SK-N-SH (cell line): Measurements from ENCODE around the gene EXOC4. TPM values are rescaled to one million over a fixed set of nuclear protein-coding genes. Genes with fewer than 3 reads are reported as not detected.

Source experiments
- CTCF ChIA-PET: fragments of 300-600, 350-600 bp; formaldehyde crosslinking; extraction: SDS; loops from one replicate; lab custom pipeline; 2021; lab: Yijun Ruan, JAX
- POLR2A ChIA-PET: fragments of 350-600 bp; sonication (Branson Sonifier 250); formaldehyde crosslinking; extraction: SDS; loops from one replicate; lab custom pipeline; 2020; ENCODE audit warnings: antibody characterized with exemption, inconsistent platforms; lab: Yijun Ruan, JAX
- DNase-seq: peaks from one replicate; pipeline ENCODE4 v3.0.0; 2012
- H2AFZ ChIP-seq: fragments of 200-600 bp; sonication (generic); 2 replicates; pipeline ENCODE4 v1.8.1; 2016; ENCODE audit warnings: antibody characterized with exemption, mild to moderate bottlenecking, low read depth
- H3F3A ChIP-seq: fragments of 200-600 bp; sonication (generic); replicated peaks from 2 replicates; pipeline ENCODE3; 2016; ENCODE audit warnings: antibody characterized with exemption, mild to moderate bottlenecking; ENCODE audit not compliant: insufficient read depth
- H3K27ac ChIP-seq, 2 experiments: fragments of 200-500 bp in 1 of 2; fragments of 200-600 bp in 1 of 2; sonication (Bioruptor generic) in 1 of 2; sonication (generic), shearing (Covaris generic) in 1 of 2; 2 replicates each; pipeline versions ENCODE4 v1.5.1 to v1.6.1; 2014 to 2016; ENCODE audit warnings: low read depth in 2 of 2, inconsistent platforms in 1 of 2, low read length in 1 of 2, mild to moderate bottlenecking in 1 of 2, mixed read lengths in 1 of 2
- H3K27me3 ChIP-seq: fragments of 200-600 bp; sonication (generic), shearing (Covaris generic); 2 replicates; pipeline ENCODE4 v1.6.1; 2016; ENCODE audit warnings: mixed run types; ENCODE audit not compliant: insufficient read depth
- H3K36me3 ChIP-seq, 2 experiments: fragments of 200-500 bp in 1 of 2; fragments of 200-600 bp in 1 of 2; sonication (Bioruptor generic) in 1 of 2; sonication (generic) in 1 of 2; replicated peaks in 1 of 2; 2 replicates each; pipeline versions ENCODE3 to v1.5.1; 2014 to 2016; ENCODE audit warnings: low read length in 1 of 2, mild to moderate bottlenecking in 1 of 2; ENCODE audit not compliant: insufficient read depth in 2 of 2, control insufficient read depth in 1 of 2
- H3K4me1 ChIP-seq, 2 experiments: fragments of 200-500 bp in 1 of 2; fragments of 200-600 bp in 1 of 2; sonication (Bioruptor generic) in 1 of 2; sonication (generic), shearing (Covaris generic) in 1 of 2; 2 replicates each; pipeline versions ENCODE4 v1.5.1 to v1.6.1; 2014 to 2016; ENCODE audit warnings: low read depth in 1 of 2, low read length in 1 of 2, mixed run types in 1 of 2; ENCODE audit not compliant: insufficient read depth in 2 of 2, control insufficient read depth in 1 of 2
- H3K4me2 ChIP-seq: fragments of 200-600 bp; sonication (generic), shearing (Covaris generic); 2 replicates; pipeline ENCODE4 v1.6.1; 2017; ENCODE audit warnings: mixed run types
- H3K4me3 ChIP-seq, 2 experiments: fragments of 200-500 bp in 1 of 2; fragments of 200-600 bp in 1 of 2; sonication (Bioruptor generic) in 1 of 2; sonication (generic), shearing (Covaris generic) in 1 of 2; 2 replicates each; pipeline versions ENCODE4 v1.5.1 to v1.8.1; 2014 to 2016; ENCODE audit warnings: low read depth in 2 of 2, inconsistent platforms in 1 of 2, low read length in 1 of 2, mild to moderate bottlenecking in 1 of 2, mixed read lengths in 1 of 2, moderate library complexity in 1 of 2
- H3K79me2 ChIP-seq: fragments of 200-600 bp; sonication (generic); 2 replicates; pipeline ENCODE4 v1.8.1; 2017; ENCODE audit warnings: mild to moderate bottlenecking; ENCODE audit not compliant: insufficient read depth
- H3K9ac ChIP-seq: fragments of 200-600 bp; sonication (generic); 2 replicates; pipeline ENCODE4 v1.6.1; 2017; ENCODE audit warnings: mixed run types
- H3K9me2 ChIP-seq: fragments of 200-600 bp; sonication (generic); 2 replicates; pipeline ENCODE4 v1.6.1; 2017; ENCODE audit warnings: mixed run types
- H3K9me3 ChIP-seq: fragments of 200-600 bp; sonication (generic); 2 replicates; pipeline ENCODE4 v1.6.1; 2017; ENCODE audit warnings: mixed run types, mild to moderate bottlenecking, moderate library complexity
- H4K20me1 ChIP-seq: fragments of 200-600 bp; sonication (generic); 2 replicates; pipeline ENCODE4 v1.6.1; 2017; ENCODE audit warnings: mild to moderate bottlenecking, mixed run types; ENCODE audit not compliant: insufficient read depth
- CTCF ChIP-seq: fragments of 200-600 bp; sonication (generic); IDR thresholded peaks from 2 replicates; pipeline ENCODE4 v1.6.1; 2017; ENCODE audit warnings: antibody characterized with exemption, mild to moderate bottlenecking, moderate library complexity
- FOXJ3 ChIP-seq: sonication (generic); formaldehyde crosslinking; IDR thresholded peaks from 2 replicates; pipeline ENCODE4 v1.5.1; 2020; ENCODE audit warnings: mild to moderate bottlenecking, missing genetic modification reagents
- FOXM1 ChIP-seq: IDR thresholded peaks from 2 replicates; pipeline ENCODE4 v1.4.0; 2012; ENCODE audit warnings: low read depth, mild to moderate bottlenecking
- GATA2 ChIP-seq: sonication (generic); formaldehyde crosslinking; IDR thresholded peaks from 2 replicates; pipeline ENCODE4 v1.5.0; 2020; ENCODE audit warnings: mild to moderate bottlenecking, missing genetic modification reagents
- JUND ChIP-seq: IDR thresholded peaks from 2 replicates; pipeline ENCODE4 v1.4.0; 2012
- RAD21 ChIP-seq: IDR thresholded peaks from 2 replicates; pipeline ENCODE4 v1.6.1; 2012; ENCODE audit warnings: mild to moderate bottlenecking, low read length
- RFX5 ChIP-seq: IDR thresholded peaks from 2 replicates; pipeline ENCODE4 v1.6.1; 2012; ENCODE audit warnings: mild to moderate bottlenecking, improper control_type of control experiment, low read length
- TEAD4 ChIP-seq: IDR thresholded peaks from 2 replicates; pipeline ENCODE4 v1.4.0; 2012; ENCODE audit warnings: mild to moderate bottlenecking, borderline replicate concordance; ENCODE audit not compliant: insufficient read depth
- YY1 ChIP-seq: IDR thresholded peaks from 2 replicates; pipeline ENCODE4 v1.4.0; 2012; ENCODE audit warnings: low read depth, mild to moderate bottlenecking
- WGBS: methylation state at CpG from one replicate; pipeline ENCODE4 v1.1.6; 2017; ENCODE audit warnings: low lambda C conversion rate; 5-methylcytosine and 5-hydroxymethylcytosine counted together
- polyA plus RNA-seq, 3 experiments: library from polyadenylated mRNA; depleted of rRNA; stranded (reverse); fragments of >200 nt; gene quantifications; 2 replicates each; pipeline ENCODE4 v1.2.3, GENCODE V29; 2012
- TF ChIP-seq, protein P1 (sequence below): fragments of 150-350 bp; IDR thresholded peaks from 2 replicates; pipeline ENCODE4 v1.6.1; 2016; ENCODE audit warnings: mild to moderate bottlenecking, low read depth, low read length
- TF ChIP-seq, protein P2 (sequence below): IDR thresholded peaks from 2 replicates; pipeline ENCODE4 v1.4.0; 2012; ENCODE audit warnings: low read depth
- TF ChIP-seq, protein P3 (sequence below): IDR thresholded peaks from 2 replicates; pipeline ENCODE4 v1.4.0; 2012; ENCODE audit warnings: low read depth, borderline replicate concordance
- TF ChIP-seq, protein P4 (sequence below): IDR thresholded peaks from 2 replicates; pipeline ENCODE4 v1.6.1; 2012; ENCODE audit warnings: mild to moderate bottlenecking, low read depth, low read length, moderate library complexity

The EXOC4 gene
- polyA plus RNA-seq, 1 of the 3 experiments (the other 2 are of a cell fraction), result 37.3 TPM

DNA sequence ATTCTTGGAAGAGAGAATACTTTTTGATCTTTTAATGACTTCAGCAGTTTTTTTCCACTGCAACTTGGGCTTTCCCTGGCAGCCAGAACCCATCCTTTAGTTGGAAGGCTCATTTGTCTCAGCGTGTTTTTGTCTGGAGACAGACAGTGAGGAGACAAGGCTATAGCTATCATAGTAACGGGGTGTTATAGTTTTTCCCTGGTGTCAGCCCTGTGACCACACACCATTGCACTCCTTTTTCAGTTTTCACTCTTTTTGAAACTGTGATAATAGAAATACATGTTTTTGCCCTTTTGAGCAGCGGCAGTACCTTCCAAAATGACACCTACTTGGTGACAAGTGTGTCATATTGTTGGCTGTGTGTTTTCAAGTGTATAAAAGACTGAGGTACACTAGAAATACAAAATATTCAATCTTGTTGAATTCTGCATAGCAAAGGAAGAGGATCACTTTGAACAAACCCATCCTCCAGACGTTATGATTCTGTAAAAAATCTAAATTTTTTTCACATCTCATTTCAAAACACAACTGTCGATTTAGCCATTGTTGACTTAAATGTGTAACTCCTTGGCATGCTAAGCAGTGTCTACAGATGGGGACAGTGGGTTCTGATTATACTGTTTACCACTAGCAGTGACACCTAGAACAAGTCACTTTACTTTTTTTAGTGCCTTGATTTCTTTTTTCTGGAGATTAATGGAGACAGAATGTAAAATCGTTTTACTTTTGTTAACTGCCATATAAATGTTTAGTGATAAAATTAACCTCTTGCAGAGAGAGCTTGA lies 130.1 kb downstream of the EXOC4 start (continued):
- TF ChIP-seq, protein P1, sequence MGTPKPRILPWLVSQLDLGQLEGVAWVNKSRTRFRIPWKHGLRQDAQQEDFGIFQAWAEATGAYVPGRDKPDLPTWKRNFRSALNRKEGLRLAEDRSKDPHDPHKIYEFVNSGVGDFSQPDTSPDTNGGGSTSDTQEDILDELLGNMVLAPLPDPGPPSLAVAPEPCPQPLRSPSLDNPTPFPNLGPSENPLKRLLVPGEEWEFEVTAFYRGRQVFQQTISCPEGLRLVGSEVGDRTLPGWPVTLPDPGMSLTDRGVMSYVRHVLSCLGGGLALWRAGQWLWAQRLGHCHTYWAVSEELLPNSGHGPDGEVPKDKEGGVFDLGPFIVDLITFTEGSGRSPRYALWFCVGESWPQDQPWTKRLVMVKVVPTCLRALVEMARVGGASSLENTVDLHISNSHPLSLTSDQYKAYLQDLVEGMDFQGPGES, result no peak
- TF ChIP-seq JUND, result no peak
- TF ChIP-seq YY1, result no peak
- TF ChIP-seq GATA2 (CRISPR knock-in tag), result no peak

DNA sequence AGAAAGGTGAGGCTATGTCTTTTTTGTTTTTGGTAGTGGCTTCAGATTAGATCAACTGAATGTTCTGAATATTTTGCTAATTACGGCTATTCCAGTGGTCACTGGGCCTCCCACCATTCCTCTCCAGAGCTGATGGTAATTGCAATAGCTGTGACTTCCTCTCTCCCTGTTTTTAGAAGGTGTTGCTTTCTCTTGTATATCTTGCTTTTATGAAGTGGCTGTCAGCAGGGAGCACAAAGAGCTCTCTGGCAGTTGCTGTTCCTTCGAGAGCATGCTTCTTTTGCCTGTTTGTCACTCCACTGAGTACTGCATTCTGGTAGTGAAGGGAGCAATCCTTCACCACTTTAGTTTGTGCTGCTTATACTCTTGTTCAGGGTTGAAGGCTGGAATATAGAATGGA lies 133.3 kb downstream of the EXOC4 start:
- Histone ChIP-seq H3K9me3 (no peaks in the 10 kb centered on the region), H3K9ac (no peak overlapping the region), H3K9me2 (no peaks in the 10 kb centered on the region), H3K4me3 (no peak overlapping the region), H3K79me2 (no peaks in the 10 kb centered on the region; the same call in 1 of the 2 replicates), H3K4me1 (no peaks in the 10 kb centered on the region; a peak in 1 of 4 replicates), H3K36me3 (peaks cover 0 to 3% of the 10 kb centered on the region in 2 experiments), H3K27ac (no peak overlapping the region), H4K20me1 (no peaks in the 10 kb centered on the region), H3K27me3 (no peaks in the 10 kb centered on the region), H3F3A (no peaks in the 10 kb centered on the region), H2AFZ (no peak overlapping the region), H3K4me2 (no peak overlapping the region)
- ChIA-PET CTCF (no interaction called here), POLR2A (no interaction called here)
- WGBS, result 88% methylated on average over 2 of the region's 2 CpGs
- no peak for TF ChIP-seq FOXM1
- TF ChIP-seq, protein P1, result no peak
- no peak for TF ChIP-seq CTCF
- TF ChIP-seq FOXJ3 (CRISPR knock-in tag), result no peak
- DNase-seq, result no peak

GRCh38 chr7:133389727-133390126 lies 136.8 kb downstream of the EXOC4 start:
- Histone ChIP-seq H3K9me3 (no peaks in the 10 kb centered on the region), H3K79me2 (no peaks in the 10 kb centered on the region; the same call in 1 of the 2 replicates), H3K27ac (no peak overlapping the region), H3K4me3 (no peak overlapping the region), H2AFZ (no peak overlapping the region), H3F3A (no peaks in the 10 kb centered on the region), H3K4me2 (no peak overlapping the region), H3K9ac (no peak overlapping the region), H4K20me1 (no peaks in the 10 kb centered on the region), H3K36me3 (peaks cover 0 to 3% of the 10 kb centered on the region in 2 experiments), H3K4me1 (no peaks in the 10 kb centered on the region; a peak in 2 of 4 replicates), H3K27me3 (no peaks in the 10 kb centered on the region), H3K9me2 (no peaks in the 10 kb centered on the region)
- no peak for DNase-seq
- 95% methylated on average over 4 of the region's 4 CpGs for WGBS
- POLR2A ChIA-PET, result no interaction called here
- CTCF ChIA-PET, result interaction anchor here (1.0 to 1.2 kb wide), 2 partner anchors 18 to 168 kb away, joined by 3 read pairs; no protein-coding TSS in a partner anchor
- TF ChIP-seq TEAD4 (no peak), RFX5 (no peak), RAD21 (no peak)
- TF ChIP-seq, protein P1, result no peak
- TF ChIP-seq, protein P2, sequence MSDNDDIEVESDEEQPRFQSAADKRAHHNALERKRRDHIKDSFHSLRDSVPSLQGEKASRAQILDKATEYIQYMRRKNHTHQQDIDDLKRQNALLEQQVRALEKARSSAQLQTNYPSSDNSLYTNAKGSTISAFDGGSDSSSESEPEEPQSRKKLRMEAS, result no peak
- TF ChIP-seq, protein P3, sequence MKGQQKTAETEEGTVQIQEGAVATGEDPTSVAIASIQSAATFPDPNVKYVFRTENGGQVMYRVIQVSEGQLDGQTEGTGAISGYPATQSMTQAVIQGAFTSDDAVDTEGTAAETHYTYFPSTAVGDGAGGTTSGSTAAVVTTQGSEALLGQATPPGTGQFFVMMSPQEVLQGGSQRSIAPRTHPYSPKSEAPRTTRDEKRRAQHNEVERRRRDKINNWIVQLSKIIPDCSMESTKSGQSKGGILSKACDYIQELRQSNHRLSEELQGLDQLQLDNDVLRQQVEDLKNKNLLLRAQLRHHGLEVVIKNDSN, result no peak
- TF ChIP-seq, protein P4, sequence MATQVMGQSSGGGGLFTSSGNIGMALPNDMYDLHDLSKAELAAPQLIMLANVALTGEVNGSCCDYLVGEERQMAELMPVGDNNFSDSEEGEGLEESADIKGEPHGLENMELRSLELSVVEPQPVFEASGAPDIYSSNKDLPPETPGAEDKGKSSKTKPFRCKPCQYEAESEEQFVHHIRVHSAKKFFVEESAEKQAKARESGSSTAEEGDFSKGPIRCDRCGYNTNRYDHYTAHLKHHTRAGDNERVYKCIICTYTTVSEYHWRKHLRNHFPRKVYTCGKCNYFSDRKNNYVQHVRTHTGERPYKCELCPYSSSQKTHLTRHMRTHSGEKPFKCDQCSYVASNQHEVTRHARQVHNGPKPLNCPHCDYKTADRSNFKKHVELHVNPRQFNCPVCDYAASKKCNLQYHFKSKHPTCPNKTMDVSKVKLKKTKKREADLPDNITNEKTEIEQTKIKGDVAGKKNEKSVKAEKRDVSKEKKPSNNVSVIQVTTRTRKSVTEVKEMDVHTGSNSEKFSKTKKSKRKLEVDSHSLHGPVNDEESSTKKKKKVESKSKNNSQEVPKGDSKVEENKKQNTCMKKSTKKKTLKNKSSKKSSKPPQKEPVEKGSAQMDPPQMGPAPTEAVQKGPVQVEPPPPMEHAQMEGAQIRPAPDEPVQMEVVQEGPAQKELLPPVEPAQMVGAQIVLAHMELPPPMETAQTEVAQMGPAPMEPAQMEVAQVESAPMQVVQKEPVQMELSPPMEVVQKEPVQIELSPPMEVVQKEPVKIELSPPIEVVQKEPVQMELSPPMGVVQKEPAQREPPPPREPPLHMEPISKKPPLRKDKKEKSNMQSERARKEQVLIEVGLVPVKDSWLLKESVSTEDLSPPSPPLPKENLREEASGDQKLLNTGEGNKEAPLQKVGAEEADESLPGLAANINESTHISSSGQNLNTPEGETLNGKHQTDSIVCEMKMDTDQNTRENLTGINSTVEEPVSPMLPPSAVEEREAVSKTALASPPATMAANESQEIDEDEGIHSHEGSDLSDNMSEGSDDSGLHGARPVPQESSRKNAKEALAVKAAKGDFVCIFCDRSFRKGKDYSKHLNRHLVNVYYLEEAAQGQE, result no peak
